ENCODE data around the gene MRGPRX4. TPM values are rescaled to one million over a fixed set of nuclear protein-coding genes. Genes with fewer than 3 reads are reported as not detected.

Gene MRGPRX4
- total RNA-seq, 1 donor from 2014 or later = not detected

DNA sequence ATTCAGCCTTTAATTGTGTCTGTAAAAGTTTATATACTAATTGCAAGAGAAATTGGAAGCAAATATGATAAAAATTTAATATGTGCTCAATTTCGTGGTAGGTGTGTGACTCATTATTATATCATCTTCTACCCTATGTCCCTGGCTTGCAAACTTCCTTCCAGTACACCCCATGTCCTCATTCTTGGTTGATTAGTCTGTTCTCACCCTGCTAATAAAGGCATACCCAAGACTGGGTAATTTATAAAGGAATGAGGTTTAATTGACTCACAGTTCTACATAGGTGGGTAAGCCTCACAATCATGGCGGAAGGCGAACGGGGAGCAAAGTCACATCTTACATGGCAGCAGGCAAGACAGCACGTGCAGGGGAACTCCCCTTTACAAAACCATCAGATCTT, 28.4 kb upstream of the MRGPRX4 start:
- Histone ChIP-seq H3K27ac (no peak overlapping the region), H3K9me3 (no peaks in the 10 kb centered on the region), H3K27me3 (no peaks in the 10 kb centered on the region), H3K4me3 (no peak overlapping the region), H3K4me1 (no peaks in the 10 kb centered on the region), H3K36me3 (no peaks in the 10 kb centered on the region)
- no peak for DNase-seq (ENCODE audit: low spot score in 2 of 2)
- intact Hi-C loops (cut with DNase I) = no loop called here
- TF ChIP-seq, protein P1, sequence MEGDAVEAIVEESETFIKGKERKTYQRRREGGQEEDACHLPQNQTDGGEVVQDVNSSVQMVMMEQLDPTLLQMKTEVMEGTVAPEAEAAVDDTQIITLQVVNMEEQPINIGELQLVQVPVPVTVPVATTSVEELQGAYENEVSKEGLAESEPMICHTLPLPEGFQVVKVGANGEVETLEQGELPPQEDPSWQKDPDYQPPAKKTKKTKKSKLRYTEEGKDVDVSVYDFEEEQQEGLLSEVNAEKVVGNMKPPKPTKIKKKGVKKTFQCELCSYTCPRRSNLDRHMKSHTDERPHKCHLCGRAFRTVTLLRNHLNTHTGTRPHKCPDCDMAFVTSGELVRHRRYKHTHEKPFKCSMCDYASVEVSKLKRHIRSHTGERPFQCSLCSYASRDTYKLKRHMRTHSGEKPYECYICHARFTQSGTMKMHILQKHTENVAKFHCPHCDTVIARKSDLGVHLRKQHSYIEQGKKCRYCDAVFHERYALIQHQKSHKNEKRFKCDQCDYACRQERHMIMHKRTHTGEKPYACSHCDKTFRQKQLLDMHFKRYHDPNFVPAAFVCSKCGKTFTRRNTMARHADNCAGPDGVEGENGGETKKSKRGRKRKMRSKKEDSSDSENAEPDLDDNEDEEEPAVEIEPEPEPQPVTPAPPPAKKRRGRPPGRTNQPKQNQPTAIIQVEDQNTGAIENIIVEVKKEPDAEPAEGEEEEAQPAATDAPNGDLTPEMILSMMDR (IDR thresholded peaks at IDR 0.05) = no peak

DNA sequence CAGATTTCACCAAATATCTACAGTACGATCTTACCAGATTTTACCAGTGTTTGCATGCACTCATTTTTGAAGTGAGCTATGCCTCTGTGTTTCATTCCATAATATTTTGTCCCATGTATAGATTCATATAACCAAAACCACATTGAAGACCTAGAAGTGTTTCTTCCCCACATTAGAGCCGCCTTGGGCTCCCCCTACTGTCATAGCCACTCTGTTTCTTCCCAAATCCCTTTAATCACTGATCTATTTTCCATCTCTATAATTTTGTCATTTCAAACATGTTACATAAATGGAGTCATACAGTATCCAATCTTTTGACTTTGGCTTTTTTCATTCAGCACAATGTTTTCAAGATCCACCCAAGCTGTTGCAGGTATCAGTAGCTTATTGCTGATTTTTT, 27.6 kb upstream of the MRGPRX4 start:
- TF ChIP-seq, protein P1 (IDR thresholded peaks at IDR 0.05) = peak in 1 of 3 experiments; percentile 19
- Histone ChIP-seq H3K4me1 (no peaks in the 10 kb centered on the region), H3K36me3 (no peaks in the 10 kb centered on the region), H3K27me3 (no peaks in the 10 kb centered on the region), H3K4me3 (no peak overlapping the region), H3K9me3 (no peaks in the 10 kb centered on the region), H3K27ac (no peak overlapping the region)
- DNase-seq (ENCODE audit: low spot score in 2 of 2) = no peak
- intact Hi-C loops (cut with DNase I) = no loop called here

DNA sequence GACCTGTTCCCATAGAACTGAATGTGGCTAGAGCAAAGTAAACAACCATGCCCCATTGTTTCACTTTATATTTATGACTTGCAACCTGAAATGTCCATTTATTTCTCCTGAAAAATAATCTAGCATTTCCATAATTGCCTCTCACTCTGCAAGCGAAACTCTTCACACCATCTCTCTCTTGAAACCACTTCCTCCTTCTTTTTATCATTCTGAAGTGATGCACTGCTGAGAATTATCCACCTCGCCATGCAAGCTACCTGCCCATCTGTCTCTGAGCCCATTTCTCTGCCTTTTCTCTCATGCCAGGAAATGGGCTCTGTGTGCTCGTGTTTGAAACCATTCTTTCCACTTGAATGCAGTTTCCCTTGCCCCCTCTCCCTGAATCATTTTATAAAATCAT, 26.8 kb upstream of the MRGPRX4 start:
- H3K4me3 ChIP-seq = no peak overlapping the region
- TF ChIP-seq, protein P1 (IDR thresholded peaks at IDR 0.05) = no peak
- H3K36me3 ChIP-seq = no peaks in the 10 kb centered on the region
- DNase-seq (ENCODE audit: low spot score in 2 of 2) = no peak
- no peaks in the 10 kb centered on the region for H3K4me1 ChIP-seq
- no peaks in the 10 kb centered on the region for H3K27me3 ChIP-seq
- intact Hi-C loops (cut with DNase I) = no loop called here
- H3K27ac ChIP-seq = no peak overlapping the region
- H3K9me3 ChIP-seq = no peaks in the 10 kb centered on the region

DNA sequence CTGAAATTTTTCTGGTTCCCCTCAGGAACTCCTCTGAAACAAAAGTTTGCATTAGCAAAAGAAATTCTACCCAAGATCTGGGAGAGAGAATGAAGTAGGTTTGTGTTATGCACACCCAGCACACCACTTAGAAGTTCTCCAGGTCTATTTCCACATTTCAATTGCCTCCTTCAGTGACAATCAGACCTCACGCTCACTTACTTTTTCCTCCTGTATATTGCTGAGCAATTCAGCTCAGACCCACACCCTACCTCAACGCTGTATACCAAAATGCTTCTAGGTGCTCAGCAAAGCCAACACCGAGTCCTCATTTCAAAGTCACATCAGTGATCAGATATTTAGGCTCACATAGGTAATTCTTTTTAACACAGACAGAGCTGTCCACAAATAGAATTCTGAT, 21.1 kb upstream of the MRGPRX4 start:
- DNase-seq (ENCODE audit: low spot score in 2 of 2) = no peak
- TF ChIP-seq, protein P1 (IDR thresholded peaks at IDR 0.05) = no peak
- intact Hi-C loops (cut with DNase I) = no loop called here
- Histone ChIP-seq H3K27ac (no peak overlapping the region), H3K9me3 (no peaks in the 10 kb centered on the region), H3K36me3 (no peaks in the 10 kb centered on the region), H3K4me1 (no peaks in the 10 kb centered on the region), H3K4me3 (no peak overlapping the region), H3K27me3 (no peaks in the 10 kb centered on the region)

DNA sequence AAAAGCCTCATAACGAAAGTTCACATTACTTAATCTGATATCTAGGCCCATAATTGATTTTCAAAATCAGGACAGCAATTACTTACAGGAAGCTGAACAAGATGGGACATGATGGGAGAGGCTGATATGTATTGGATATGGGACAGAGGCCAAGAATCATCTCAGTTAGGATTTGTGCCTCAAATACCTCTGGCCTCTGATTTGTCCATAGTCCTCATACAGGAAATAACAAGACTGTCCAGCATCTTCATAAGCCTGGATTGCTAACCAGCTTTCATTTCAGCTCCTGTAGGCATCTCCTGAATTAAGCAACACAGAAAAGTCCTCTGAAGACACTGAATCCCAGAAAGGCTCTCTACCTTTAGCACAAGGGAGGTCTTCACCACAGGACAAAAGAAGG, 4.3 kb upstream of the MRGPRX4 start:
- H3K4me1 ChIP-seq = no peaks in the 10 kb centered on the region
- H3K9me3 ChIP-seq = no peaks in the 10 kb centered on the region
- H3K27ac ChIP-seq = no peak overlapping the region
- no peak for DNase-seq (ENCODE audit: low spot score in 2 of 2)
- no peaks in the 10 kb centered on the region for H3K36me3 ChIP-seq
- no peaks in the 10 kb centered on the region for H3K27me3 ChIP-seq
- TF ChIP-seq, protein P1 (IDR thresholded peaks at IDR 0.05) = no peak
- H3K4me3 ChIP-seq = no peak overlapping the region
- intact Hi-C loops (cut with DNase I) = no loop called here

DNA sequence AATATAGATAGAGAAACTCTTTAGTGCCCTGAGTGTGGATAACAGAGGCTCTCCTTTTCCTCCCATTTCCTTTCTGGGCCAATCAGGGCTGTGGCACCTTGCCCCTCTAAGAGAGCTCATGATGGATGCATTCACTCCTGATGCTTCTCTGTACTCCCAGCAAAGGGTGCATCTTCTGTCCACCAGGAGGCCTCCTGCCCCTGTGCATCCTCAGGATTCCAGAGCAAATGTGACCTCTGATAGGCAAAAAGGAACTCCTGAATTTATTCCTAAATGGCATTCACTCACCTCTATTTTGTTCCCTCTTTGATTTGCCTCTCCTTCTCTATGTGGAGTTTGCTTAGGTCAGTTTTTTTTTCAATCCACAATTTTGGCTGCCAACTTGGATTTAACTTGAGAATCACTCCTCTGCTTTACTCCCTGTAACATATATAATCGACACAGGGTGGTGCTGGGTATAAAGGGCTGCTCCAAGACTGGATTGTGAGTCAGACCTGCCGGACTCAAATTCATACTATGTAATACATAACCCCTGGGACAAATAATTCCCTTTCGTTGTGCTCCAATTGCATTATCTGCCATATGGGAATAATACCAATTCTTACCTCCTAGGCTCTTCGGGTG, 1.1 kb upstream of the MRGPRX4 start:
- TF ChIP-seq, protein P1 (IDR thresholded peaks at IDR 0.05) = peak in 1 of 3 experiments; percentile 12
- H3K36me3 ChIP-seq = no peaks in the 10 kb centered on the region
- no peaks in the 10 kb centered on the region for H3K27me3 ChIP-seq
- H3K4me3 ChIP-seq = no peak overlapping the region
- no peak for DNase-seq (ENCODE audit: low spot score in 2 of 2)
- H3K27ac ChIP-seq = no peak overlapping the region
- intact Hi-C loops (cut with DNase I) = no loop called here
- H3K4me1 ChIP-seq = no peaks in the 10 kb centered on the region
- H3K9me3 ChIP-seq = no peaks in the 10 kb centered on the region

Data from ascending aorta (tissue), 2 donors.